ENCODE data around the gene DTX1. TPM values are rescaled to one million over a fixed set of nuclear protein-coding genes. Genes with fewer than 3 reads are reported as not detected.

The DTX1 gene
- total RNA-seq, 1 donor from 2014 or later: 0.68 TPM

GRCh38 chr12:113071135-113072112 lies 14.9 kb downstream of the DTX1 start:
- no peak for ATAC-seq

- ATAC-seq: no peak
These were observed 15.6 kb downstream of the DTX1 start for GRCh38 chr12:113072136-113072535.

GRCh38 chr12:113073586-113073985 lies 17.1 kb downstream of the DTX1 start:
- ATAC-seq: no peak

- ATAC-seq: peak; percentile 41
These were observed 18.7 kb downstream of the DTX1 start for GRCh38 chr12:113075137-113075683.

GRCh38 chr12:113077057-113077858 lies 20.7 kb downstream of the DTX1 start:
- peak; percentile 5 for ATAC-seq

- ATAC-seq: no peak
These were observed 21.3 kb downstream of the DTX1 start for GRCh38 chr12:113077859-113078255.

GRCh38 chr12:113081873-113082272 lies 25.3 kb downstream of the DTX1 start:
- ATAC-seq: no peak

GRCh38 chr12:113082486-113083148 lies 26.1 kb downstream of the DTX1 start:
- no peak for ATAC-seq

GRCh38 chr12:113083863-113084435 lies 27.4 kb downstream of the DTX1 start:
- no peak for ATAC-seq

GRCh38 chr12:113086249-113087164 lies 30.0 kb downstream of the DTX1 start:
- no peak for ATAC-seq

- no peak for ATAC-seq
These were observed 30.7 kb downstream of the DTX1 start for GRCh38 chr12:113087193-113087592.

GRCh38 chr12:113088037-113088436 lies 31.5 kb downstream of the DTX1 start:
- ATAC-seq: no peak

GRCh38 chr12:113088971-113089756 lies 32.6 kb downstream of the DTX1 start:
- no peak for ATAC-seq

- ATAC-seq: no peak
These were observed 33.3 kb downstream of the DTX1 start for GRCh38 chr12:113089839-113090238.

- peak; percentile 24 for ATAC-seq
These were observed 34.2 kb downstream of the DTX1 start for GRCh38 chr12:113090740-113091139.

GRCh38 chr12:113091506-113091905 lies 35.0 kb downstream of the DTX1 start:
- no peak for ATAC-seq

- ATAC-seq: peak; percentile 76
These were observed 36.3 kb downstream of the DTX1 start for GRCh38 chr12:113092607-113093408.

- ATAC-seq: no peak
These were observed 37.0 kb downstream of the DTX1 start for GRCh38 chr12:113093409-113094101.

- ATAC-seq: no peak
These were observed 38.2 kb downstream of the DTX1 start for GRCh38 chr12:113094738-113095137.
